Activated T-helper 1 cell treated with anti-CD3 and anti-CD28 coated beads, Interleukin-2, amount 50 U/mL, for 16 hours (primary cell): ENCODE results near the gene RHOH.

Experiments used
- DNase-seq, 2 donors: peaks; one replicate each; pipeline ENCODE4 v3.0.0-alpha.2; 2020; ENCODE audit warnings: low read depth in 1 of 2, low spot score in 1 of 2

Gene RHOH

DNA sequence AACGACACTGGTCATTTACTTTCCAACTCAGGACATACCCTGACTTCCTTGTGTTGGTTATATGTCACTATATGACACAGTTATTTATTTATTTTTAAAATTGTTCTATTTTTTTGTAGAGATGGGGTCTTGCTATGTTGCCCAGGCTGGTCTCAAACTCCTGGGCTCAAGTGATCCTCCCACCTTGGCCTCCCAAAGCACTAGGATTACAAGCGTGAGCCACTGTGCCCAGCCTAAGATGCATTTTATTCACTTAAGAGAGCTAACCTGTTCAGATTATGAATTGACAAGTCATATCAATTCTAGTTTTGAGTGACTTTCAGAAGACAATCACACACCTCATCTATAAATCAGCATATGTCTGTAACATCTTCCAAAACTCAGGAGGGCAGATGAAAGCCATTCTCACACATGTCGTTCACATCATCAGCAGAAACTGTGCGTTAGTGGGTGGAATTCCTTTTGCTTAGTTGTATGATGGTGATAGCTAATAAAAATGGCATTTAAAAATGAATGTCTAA lies 9.4 kb upstream of the RHOH start:
- DNase-seq: no peak

DNA sequence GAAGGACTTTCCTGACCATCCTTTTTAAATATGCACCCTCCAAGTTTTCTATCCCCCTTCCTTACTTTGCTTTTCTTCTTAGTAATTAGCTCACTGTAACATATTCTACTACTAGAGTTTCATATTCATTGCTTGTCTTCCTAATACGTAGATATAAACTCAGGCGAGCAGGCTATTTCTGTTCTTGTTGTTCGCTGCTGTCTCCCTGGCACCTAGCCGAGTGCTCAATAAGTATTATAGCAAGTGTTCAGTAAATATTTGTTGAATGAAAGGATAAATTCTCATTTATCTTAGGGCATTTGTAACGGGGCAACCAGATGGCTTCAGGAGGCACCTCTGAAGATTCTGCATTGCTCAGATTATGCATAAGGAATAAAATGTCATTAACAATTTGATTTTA lies 6.8 kb upstream of the RHOH start:
- no peak for DNase-seq

DNA sequence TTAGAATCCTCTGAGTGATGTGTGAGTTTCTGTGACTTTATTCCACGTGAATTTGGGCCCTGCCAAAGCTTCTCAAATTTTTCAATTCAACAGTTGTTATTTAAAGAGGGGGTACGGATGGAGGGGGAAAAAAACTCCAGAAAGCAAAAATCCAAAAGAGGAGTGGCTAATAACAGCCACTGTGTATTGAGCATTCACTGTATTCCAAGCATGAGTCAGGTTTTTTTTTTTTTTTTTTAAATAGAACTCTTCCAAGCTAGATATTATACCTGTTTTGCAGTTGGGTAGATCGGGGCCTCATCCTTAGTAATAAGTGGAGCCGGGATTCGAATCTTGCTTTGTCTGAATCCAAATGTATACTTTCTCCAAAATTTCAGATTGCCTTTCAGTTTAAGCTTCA lies 6.4 kb upstream of the RHOH start:
- no peak for DNase-seq

DNA sequence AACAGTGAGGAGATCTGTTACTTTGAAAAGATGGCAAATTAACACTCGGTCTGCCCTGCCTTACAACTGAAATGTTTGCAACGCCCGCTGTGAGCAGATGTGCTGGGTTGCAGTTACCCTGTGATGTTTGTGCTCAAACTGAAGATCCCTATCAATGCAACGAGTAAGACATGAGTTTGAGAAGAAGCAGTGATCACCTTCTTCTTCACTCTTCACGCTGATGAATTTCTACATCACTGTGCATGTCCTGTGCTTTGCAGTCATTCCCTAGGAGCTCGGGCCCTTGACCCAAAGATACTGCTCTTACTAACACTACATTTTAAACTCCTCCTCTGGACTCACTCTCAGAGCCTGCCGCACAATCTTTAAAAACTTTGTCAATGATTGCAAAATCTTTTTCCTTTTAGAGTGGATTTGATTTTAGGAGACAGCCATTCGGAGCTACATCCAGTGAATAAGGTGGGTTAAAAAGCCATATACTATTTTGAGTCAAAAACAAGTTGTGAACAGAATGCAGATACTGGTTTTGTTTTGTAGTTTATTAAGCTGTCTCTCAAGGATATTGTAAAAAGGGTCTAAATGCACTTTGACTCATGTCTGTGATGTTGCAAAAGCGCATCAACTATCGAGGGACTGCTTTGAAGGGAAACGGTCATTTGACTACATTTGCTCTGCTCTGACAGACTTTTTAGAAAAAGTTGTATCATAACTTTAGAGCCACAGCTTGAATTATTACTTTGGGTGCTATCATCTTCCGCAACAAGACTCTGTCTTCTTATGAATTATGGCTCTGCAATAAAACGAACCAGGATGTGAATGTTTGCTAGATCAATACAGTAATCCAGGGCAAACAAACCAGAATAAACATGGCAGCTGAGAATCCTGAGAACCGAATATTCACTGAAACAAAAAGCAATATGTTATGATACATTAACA lies 5.7 kb upstream of the RHOH start:
- no peak for DNase-seq

DNA sequence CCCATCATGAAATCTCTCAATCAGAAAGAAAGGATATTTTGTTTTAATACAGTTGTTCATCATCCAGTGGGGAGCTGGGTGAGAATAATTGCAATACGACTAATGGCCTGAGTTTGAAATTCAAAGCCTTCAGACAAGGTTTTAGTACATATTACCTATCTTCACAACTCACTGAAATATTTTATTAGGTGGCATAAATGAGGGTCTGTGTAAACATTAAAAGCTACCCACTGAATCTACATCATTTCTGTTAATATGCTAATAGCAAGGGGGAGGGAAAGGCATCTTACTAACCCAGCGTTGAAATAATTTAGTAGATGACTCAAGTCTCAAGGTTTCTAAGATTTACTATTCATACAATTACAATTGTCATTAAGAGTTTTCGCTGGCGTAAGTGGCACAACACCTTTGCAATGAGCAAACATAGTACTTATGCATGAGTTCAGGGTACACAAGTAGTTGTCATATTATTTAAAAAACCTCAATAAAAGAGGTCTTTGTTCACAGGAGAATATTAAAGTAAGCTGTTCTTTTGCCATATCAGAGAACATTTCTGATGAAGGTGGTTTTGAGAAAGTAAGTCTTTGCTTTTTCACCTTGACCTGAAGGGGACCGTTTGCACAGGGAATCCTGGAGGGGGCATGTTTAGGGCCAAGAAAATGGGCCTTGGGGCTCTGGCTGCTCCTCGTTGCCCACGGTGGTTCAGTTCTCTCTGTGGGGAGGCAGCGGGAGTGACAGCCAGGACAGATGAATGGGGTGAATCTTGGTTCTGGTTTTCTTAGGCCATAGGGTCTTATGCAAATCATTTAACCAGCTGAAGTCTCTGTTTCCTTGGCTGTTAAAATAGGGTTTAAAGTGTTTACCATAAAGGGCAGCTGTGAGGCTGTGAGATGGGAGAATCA lies 4.5 kb upstream of the RHOH start:
- DNase-seq: no peak

GRCh38 chr4:40193016-40193571 lies 3.7 kb upstream of the RHOH start:
- DNase-seq: no peak

- DNase-seq: no peak
Observed at GRCh38 chr4:40193578-40193977, 3.3 kb upstream of the RHOH start.

GRCh38 chr4:40194602-40195161 lies 2.1 kb upstream of the RHOH start:
- no peak for DNase-seq

DNA sequence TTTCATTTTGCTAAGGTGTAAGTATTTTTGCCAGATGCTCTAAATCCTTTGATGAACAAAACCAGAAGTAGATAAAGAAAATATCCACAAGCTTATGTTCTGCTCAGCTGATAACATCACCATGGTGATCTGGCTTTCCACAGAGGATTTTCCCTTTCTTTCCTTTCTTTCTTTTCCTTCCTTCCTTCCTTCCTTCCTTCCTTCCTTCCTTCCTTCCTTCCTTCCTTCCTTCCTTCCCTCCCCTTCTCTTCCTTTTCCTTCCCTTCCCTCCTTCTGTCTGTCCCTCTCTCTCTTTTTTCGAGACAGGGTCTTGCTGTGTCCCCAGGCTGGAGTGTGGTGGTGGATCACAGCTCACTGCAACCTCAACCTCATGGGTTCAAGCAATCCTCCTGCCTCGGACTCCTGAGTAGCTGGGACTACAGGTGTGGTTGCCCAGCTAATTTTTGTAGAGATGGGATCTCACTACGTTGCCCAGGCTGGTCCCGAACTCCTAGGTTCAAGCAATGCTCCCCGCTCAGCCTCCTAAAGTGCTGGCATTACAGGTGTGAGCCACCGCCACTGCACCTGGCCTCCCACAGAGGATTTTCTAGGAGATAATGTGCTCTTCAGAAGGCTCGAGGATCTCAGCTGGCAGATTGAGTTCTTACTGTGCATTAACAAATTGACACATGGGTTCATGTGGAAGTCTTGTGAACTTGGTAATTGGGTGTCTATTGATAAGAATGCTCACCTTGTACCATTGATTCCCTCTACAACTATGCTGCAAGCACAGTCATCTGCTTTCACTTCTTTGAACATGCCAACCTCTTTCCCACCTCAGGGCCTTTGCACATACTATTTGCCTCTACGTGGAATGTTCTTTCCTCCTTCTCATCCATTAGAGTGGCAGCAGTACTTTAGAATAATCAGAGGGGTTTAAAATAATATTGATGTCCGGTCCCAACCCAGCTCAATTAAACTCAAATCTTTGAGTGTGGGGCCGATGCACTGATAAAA lies 1.4 kb upstream of the RHOH start:
- DNase-seq: no peak

DNA sequence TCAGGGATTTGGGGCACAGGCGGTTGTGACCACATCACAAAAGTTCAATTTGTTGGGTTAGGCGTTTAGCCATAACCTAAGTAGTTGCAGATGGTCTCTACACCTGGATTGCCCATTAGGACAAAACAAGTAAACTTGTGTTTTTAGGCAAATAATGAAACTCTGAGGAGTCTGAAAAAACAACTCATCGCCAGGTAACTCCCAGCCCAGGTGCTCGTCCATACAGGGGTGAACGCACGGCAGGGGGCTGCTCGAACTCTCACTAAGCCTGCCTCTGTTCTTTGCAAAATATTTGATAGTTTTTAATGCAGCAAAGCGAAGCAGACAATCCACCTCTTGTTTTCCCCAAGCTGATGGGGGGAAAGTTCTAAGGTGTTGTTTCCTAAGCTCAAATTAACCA lies 559 bp upstream of the RHOH start:
- DNase-seq: no peak

GRCh38 chr4:40197879-40198689 lies 1.3 kb downstream of the RHOH start:
- no peak for DNase-seq

DNA sequence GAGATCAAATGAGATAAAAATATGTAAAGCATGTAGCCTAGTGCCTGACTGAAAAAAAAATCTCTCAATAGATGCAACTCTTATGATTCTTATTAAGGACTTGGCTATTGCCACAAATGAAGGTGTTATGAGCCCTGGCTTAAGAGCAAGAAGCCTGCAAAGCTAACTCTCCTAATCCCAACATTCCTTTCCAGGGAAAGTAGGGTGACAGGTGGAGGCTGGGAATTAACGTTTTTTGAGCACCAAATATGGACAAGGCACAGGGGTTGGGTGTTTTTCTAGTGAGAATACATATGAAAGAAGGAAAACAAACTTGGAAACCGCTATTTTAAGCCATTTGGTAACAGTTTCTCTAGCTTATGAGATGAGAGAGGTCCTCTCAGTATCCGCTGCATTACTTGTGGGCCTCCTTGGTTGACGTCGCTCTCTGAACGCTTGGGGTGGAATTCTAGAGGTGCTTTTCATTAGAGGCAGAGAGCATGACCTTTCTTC lies 2.4 kb downstream of the RHOH start:
- no peak for DNase-seq

DNA sequence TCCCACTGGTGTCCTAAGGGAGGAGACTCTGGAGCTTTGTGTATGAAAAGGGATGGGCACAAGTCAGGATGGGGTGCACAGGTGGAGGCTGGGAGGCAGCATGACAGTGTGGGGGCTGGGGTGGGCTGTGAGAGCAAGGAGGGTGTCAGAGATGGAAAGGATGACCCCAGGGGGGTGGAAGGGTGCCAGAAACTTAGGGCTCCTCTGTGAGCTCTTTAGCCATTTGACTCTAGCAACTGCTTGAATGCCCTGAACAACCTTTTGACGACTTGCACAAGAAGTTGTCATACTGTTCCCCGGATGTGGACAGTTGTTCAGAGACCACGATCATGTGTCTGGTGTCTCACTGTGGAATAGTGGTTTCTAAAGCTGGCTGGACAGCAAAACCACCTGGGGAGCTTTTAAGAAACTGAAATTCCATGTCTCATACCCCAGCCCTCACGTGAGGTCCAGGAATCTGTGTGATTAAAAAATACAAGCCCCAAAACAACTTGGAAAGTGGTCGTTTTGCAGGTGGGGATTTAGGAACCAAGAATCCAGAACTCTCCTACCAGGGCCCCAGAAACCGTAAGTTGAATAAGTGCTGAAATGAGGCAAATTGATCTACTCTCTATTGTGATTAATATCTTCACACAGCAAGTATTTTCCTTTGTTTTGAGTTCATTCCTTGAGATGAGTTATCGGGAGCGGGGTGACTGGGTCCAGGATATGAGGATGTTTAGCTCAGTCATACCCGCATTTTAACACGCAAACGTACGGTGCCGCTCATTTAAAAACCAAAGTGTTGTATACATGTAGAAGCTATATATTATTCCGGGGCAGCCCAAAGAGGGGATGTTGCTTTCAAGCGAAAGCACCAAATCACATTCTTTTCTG lies 3.4 kb downstream of the RHOH start:
- peak in 1 of 2 donors; percentile 41 for DNase-seq

DNA sequence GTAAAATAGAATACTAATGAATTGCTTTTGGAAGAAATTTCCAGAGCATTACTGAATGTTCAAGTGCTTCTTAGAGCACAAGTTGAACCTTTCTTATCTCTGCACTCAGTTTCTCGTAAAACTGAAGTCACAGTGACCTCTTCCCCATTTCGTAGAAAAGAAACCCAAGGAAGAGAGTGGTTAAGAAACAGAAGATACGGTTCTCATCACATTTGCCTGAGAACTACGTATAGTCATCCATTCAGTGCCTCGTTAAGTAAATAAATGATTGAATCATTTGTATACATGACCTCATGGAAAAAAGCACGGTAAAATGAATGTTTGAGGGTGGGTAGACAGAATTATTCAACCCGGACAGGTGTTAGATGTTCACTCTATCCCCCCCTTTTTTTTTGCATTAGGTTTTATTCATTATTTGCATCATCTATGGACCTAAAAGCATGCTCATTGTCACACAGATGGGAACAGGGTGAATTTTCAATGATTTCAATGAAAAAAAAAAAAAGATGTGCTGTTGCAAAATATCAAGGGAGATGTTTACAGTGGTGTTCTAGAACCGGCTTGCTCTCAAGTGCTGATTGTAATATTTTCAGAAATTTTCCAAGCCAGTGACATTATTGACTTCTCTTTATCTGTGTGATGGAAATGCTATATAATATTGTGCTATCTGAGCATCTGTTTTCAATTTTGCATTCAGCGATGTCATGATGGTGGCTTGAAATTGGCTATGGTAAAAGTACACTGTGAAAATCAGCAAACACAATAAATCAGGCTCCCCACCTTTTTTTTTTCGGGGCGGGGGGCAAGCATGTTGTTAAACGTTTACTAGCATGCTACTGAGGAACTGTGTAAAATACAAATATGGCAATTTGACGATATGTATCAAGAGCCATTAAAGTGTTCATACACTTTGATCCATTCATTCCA lies 4.3 kb downstream of the RHOH start:
- no peak for DNase-seq

- DNase-seq: no peak
Observed at GRCh38 chr4:40201898-40202297, 5.1 kb downstream of the RHOH start.

GRCh38 chr4:40202474-40202873 lies 5.6 kb downstream of the RHOH start:
- no peak for DNase-seq
